IMR-90 (cell line): Measurements from ENCODE around the gene TM4SF5.

Source experiments
- CHD1 ChIP-seq: IDR thresholded peaks from 2 replicates; pipeline ENCODE4 v1.6.1; 2012; ENCODE audit warnings: low read depth, low read length, improper control_type of control experiment
- MXI1 ChIP-seq: IDR thresholded peaks from 2 replicates; pipeline ENCODE4 v1.6.1; 2012; ENCODE audit warnings: low read depth, mild to moderate bottlenecking, low read length, moderate library complexity, borderline replicate concordance
- POLR2A ChIP-seq: IDR thresholded peaks from 2 replicates; pipeline ENCODE4 v1.6.1; 2012; ENCODE audit warnings: mild to moderate bottlenecking, low read depth, low read length
- RCOR1 ChIP-seq: IDR thresholded peaks from 2 replicates; pipeline ENCODE4 v1.6.1; 2012; ENCODE audit warnings: mild to moderate bottlenecking, low read length, improper control_type of control experiment; ENCODE audit not compliant: insufficient replicate concordance
- SMC3 ChIP-seq: fragments of 150-350 bp; IDR thresholded peaks from 2 replicates; pipeline ENCODE4 v1.6.1; 2016; ENCODE audit warnings: low read depth, mild to moderate bottlenecking, antibody characterized with exemption, low read length, moderate library complexity
- TF ChIP-seq, protein P1 (sequence below): conservative IDR thresholded peaks from 2 replicates; pipeline ENCODE4 v1.5.1; 2012; ENCODE audit warnings: mild to moderate bottlenecking, low read depth, low read length, improper control_type of control experiment
- TF ChIP-seq, protein P2 (sequence below): fragments of 150-350 bp; IDR thresholded peaks from 2 replicates; pipeline ENCODE4 v1.6.1; 2016; ENCODE audit warnings: low read depth, mild to moderate bottlenecking, low read length, moderate library complexity, borderline replicate concordance

DNA sequence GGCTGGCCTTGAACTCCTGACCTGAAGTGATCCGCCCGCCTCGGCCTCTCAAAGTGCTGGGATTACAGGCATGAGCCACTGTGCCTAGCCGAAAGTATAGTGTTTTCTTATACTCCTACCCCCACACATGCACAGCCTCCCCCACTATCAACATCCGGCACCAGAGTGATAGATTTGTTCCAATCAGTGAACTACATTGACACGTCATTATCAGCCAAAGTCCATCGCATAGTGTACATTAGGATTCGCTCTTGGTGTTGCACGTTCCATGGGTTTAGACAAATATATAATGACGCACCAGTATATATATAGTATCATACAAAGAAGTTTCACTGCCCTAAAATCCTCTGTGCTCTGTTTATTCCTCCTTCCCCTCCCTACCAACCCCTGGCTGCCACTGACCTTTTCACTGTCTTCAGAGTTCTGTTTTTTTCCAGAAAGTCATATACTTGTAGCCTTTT is 11.9 kb upstream of the TM4SF5 start:
- TF ChIP-seq RCOR1 (no peak), POLR2A (no peak), CHD1 (no peak), SMC3 (no peak), MXI1 (no peak)
- TF ChIP-seq, protein P1, sequence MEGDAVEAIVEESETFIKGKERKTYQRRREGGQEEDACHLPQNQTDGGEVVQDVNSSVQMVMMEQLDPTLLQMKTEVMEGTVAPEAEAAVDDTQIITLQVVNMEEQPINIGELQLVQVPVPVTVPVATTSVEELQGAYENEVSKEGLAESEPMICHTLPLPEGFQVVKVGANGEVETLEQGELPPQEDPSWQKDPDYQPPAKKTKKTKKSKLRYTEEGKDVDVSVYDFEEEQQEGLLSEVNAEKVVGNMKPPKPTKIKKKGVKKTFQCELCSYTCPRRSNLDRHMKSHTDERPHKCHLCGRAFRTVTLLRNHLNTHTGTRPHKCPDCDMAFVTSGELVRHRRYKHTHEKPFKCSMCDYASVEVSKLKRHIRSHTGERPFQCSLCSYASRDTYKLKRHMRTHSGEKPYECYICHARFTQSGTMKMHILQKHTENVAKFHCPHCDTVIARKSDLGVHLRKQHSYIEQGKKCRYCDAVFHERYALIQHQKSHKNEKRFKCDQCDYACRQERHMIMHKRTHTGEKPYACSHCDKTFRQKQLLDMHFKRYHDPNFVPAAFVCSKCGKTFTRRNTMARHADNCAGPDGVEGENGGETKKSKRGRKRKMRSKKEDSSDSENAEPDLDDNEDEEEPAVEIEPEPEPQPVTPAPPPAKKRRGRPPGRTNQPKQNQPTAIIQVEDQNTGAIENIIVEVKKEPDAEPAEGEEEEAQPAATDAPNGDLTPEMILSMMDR: no peak
- TF ChIP-seq, protein P2, sequence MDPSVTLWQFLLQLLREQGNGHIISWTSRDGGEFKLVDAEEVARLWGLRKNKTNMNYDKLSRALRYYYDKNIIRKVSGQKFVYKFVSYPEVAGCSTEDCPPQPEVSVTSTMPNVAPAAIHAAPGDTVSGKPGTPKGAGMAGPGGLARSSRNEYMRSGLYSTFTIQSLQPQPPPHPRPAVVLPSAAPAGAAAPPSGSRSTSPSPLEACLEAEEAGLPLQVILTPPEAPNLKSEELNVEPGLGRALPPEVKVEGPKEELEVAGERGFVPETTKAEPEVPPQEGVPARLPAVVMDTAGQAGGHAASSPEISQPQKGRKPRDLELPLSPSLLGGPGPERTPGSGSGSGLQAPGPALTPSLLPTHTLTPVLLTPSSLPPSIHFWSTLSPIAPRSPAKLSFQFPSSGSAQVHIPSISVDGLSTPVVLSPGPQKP: no peak
